Measurements from ENCODE around the gene CARD10. TPM values are rescaled to one million over a fixed set of nuclear protein-coding genes. Genes with fewer than 3 reads are reported as not detected.

The CARD10 gene
- total and polyA plus RNA-seq, 4 donors: 7.8 to 14.0 (median 8.4) TPM

DNA sequence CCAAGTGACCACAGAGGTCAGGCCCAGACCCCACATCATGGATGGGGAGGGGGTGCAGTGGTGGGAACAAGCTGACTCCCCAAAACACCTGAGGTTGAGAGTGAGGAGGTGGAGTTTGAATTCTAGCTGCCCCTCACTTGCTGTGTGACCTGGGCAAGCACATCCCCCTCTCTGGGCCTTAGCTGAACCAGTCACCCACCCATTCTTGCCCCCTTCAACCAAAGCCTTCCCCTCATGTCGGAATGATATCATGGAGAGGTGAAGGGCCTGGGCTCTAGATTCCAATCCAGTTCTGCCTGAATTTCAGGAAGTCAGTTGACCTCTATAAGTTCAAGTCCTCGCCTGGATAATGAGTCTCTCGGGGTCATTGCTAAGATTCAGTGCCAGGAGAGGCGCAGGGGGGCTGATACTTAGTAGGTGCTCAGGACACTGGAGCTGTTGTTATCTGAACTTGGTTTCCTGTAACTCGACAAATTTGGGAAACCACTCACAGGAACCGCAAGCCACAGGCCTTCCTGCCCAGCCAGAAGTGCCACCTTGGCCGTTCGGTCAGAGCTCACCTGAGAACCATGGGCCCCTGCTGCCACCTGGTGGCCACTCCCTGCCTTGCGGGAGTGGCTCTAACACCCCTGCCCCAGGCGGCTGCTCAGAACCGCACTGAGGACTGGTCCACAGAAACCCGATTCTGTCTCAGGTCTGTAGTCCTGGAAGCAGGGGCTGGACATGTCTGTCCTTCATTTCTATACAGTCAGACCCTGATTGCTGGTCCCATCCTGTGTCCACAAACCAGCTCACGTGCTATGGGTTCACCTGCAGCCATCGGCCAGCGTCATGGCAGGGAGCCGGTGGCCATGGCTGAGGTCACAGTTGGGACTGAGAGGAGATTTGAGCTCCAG lies 47.9 kb upstream of the CARD10 start:
- 17% methylated on average over 16 of the region's 16 CpGs for WGBS
- TF ChIP-seq, protein P1, sequence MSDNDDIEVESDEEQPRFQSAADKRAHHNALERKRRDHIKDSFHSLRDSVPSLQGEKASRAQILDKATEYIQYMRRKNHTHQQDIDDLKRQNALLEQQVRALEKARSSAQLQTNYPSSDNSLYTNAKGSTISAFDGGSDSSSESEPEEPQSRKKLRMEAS (IDR thresholded peaks at IDR 0.05): no peak
- TF ChIP-seq HNF4G (IDR thresholded peaks at IDR 0.05) (no peak), EGR1 (IDR thresholded peaks at IDR 0.05; ENCODE audit: low read depth in 2 of 2) (no peak), JUND (IDR thresholded peaks at IDR 0.05) (no peak), FOXA2 (IDR thresholded peaks at IDR 0.05) (peak; percentile 7), RXRA (IDR thresholded peaks at IDR 0.05) (peak; percentile 71 to 86), YY1 (IDR thresholded peaks at IDR 0.05) (no peak), FOXA1 (IDR thresholded peaks at IDR 0.05) (no peak), HNF4A (conservative IDR thresholded peaks at IDR 0.05) (peak; percentile 15 to 35), NR2F2 (IDR thresholded peaks at IDR 0.05) (peak; percentile 73), TAF1 (conservative IDR thresholded peaks at IDR 0.05) (no peak), GABPA (IDR thresholded peaks at IDR 0.05 in 1 of 2, conservative IDR thresholded peaks at IDR 0.05 in 1 of 2) (no peak), RAD21 (IDR thresholded peaks at IDR 0.05) (peak; percentile 99), SP1 (IDR thresholded peaks at IDR 0.05) (peak; percentile 42)
- TF ChIP-seq, protein P2, sequence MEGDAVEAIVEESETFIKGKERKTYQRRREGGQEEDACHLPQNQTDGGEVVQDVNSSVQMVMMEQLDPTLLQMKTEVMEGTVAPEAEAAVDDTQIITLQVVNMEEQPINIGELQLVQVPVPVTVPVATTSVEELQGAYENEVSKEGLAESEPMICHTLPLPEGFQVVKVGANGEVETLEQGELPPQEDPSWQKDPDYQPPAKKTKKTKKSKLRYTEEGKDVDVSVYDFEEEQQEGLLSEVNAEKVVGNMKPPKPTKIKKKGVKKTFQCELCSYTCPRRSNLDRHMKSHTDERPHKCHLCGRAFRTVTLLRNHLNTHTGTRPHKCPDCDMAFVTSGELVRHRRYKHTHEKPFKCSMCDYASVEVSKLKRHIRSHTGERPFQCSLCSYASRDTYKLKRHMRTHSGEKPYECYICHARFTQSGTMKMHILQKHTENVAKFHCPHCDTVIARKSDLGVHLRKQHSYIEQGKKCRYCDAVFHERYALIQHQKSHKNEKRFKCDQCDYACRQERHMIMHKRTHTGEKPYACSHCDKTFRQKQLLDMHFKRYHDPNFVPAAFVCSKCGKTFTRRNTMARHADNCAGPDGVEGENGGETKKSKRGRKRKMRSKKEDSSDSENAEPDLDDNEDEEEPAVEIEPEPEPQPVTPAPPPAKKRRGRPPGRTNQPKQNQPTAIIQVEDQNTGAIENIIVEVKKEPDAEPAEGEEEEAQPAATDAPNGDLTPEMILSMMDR (IDR thresholded peaks at IDR 0.05; ENCODE audit: low read depth, low read length, missing input control): peak; percentile 98
- TF ChIP-seq, protein P3, sequence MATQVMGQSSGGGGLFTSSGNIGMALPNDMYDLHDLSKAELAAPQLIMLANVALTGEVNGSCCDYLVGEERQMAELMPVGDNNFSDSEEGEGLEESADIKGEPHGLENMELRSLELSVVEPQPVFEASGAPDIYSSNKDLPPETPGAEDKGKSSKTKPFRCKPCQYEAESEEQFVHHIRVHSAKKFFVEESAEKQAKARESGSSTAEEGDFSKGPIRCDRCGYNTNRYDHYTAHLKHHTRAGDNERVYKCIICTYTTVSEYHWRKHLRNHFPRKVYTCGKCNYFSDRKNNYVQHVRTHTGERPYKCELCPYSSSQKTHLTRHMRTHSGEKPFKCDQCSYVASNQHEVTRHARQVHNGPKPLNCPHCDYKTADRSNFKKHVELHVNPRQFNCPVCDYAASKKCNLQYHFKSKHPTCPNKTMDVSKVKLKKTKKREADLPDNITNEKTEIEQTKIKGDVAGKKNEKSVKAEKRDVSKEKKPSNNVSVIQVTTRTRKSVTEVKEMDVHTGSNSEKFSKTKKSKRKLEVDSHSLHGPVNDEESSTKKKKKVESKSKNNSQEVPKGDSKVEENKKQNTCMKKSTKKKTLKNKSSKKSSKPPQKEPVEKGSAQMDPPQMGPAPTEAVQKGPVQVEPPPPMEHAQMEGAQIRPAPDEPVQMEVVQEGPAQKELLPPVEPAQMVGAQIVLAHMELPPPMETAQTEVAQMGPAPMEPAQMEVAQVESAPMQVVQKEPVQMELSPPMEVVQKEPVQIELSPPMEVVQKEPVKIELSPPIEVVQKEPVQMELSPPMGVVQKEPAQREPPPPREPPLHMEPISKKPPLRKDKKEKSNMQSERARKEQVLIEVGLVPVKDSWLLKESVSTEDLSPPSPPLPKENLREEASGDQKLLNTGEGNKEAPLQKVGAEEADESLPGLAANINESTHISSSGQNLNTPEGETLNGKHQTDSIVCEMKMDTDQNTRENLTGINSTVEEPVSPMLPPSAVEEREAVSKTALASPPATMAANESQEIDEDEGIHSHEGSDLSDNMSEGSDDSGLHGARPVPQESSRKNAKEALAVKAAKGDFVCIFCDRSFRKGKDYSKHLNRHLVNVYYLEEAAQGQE (IDR thresholded peaks at IDR 0.05): no peak
- TF ChIP-seq, protein P4, sequence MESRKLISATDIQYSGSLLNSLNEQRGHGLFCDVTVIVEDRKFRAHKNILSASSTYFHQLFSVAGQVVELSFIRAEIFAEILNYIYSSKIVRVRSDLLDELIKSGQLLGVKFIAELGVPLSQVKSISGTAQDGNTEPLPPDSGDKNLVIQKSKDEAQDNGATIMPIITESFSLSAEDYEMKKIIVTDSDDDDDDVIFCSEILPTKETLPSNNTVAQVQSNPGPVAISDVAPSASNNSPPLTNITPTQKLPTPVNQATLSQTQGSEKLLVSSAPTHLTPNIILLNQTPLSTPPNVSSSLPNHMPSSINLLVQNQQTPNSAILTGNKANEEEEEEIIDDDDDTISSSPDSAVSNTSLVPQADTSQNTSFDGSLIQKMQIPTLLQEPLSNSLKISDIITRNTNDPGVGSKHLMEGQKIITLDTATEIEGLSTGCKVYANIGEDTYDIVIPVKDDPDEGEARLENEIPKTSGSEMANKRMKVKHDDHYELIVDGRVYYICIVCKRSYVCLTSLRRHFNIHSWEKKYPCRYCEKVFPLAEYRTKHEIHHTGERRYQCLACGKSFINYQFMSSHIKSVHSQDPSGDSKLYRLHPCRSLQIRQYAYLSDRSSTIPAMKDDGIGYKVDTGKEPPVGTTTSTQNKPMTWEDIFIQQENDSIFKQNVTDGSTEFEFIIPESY (IDR thresholded peaks at IDR 0.05): no peak
- TF ChIP-seq, protein P5, sequence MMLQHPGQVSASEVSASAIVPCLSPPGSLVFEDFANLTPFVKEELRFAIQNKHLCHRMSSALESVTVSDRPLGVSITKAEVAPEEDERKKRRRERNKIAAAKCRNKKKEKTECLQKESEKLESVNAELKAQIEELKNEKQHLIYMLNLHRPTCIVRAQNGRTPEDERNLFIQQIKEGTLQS (IDR thresholded peaks at IDR 0.05): no peak
- H3K27ac ChIP-seq (ENCODE audit: low read depth in 1 of 2, low read length in 2 of 2): peak overlapping the region; percentile 59 to 74

More for the DNA sequence above, 47.9 kb upstream of the CARD10 start:
- H3K9me3 ChIP-seq (ENCODE audit: control insufficient read depth in 4 of 4, low read length in 3 of 4): no peaks in the 10 kb centered on the region
- peaks cover 33 to 89% (median 74%) of the 10 kb centered on the region in 4 donors for H3K4me1 ChIP-seq (ENCODE audit: control insufficient read depth in 4 of 4, insufficient read depth in 4 of 4, low read length in 3 of 4)
- H3K27me3 ChIP-seq (ENCODE audit: control insufficient read depth in 4 of 4, insufficient read depth in 4 of 4, low read length in 3 of 4): no peaks in the 10 kb centered on the region
- H3K36me3 ChIP-seq (ENCODE audit: control insufficient read depth in 4 of 4, insufficient read depth in 3 of 4, low read depth in 1 of 4, low read length in 3 of 4): peaks cover 3 to 14% (median 7%) of the 10 kb centered on the region in 4 donors
- H3K9ac ChIP-seq (ENCODE audit: low read depth in 1 of 2, low read length in 2 of 2): peak overlapping the region in 1 of 2 donors; percentile 48
- no peak overlapping the region for H3K4me3 ChIP-seq (ENCODE audit: low read depth in 1 of 3, low read length in 3 of 3)
- DNase-seq (ENCODE audit: low spot score): peak; percentile 86

All from liver (tissue), 9 donors.